ENCODE measurements around the gene PDS5A. TPM values are rescaled to one million over a fixed set of nuclear protein-coding genes. Genes with fewer than 3 reads are reported as not detected.

PDS5A gene
- total and polyA plus RNA-seq, 12 donors: 12.6 to 36.2 (median 30.9) TPM

GRCh38 chr4:39873823-39874222 is 103.9 kb downstream of the PDS5A start:
- no peak for TF ChIP-seq CTCF (IDR thresholded peaks at IDR 0.05)
- DNase-seq (no peak), ATAC-seq (no peak)

GRCh38 chr4:39865280-39865679 is 112.4 kb downstream of the PDS5A start:
- Histone ChIP-seq H3K27ac (no peak overlapping the region), H3K4me3 (no peak overlapping the region), H3K4me1 (no peaks in the 10 kb centered on the region), H3K9me3 (no peaks in the 10 kb centered on the region), H3K27me3 (no peaks in the 10 kb centered on the region), H3K36me3 (peaks cover 0 to 100% (median 19%) of the 10 kb centered on the region in 9 donors)
- 99% methylated on average over 3 of the region's 3 CpGs for WGBS, 2 donors
- no peak for ATAC-seq
- no peak for TF ChIP-seq CTCF (IDR thresholded peaks at IDR 0.05)
- no peak for DNase-seq
- intact Hi-C loops (cut with DNase I): no loop called here

More at GRCh38 chr4:39873823-39874222, 103.9 kb downstream of the PDS5A start:
- no peak overlapping the region for H3K27ac ChIP-seq
- no peaks in the 10 kb centered on the region for H3K27me3 ChIP-seq
- H3K4me3 ChIP-seq: no peak overlapping the region
- peaks cover 0 to 100% (median 42%) of the 10 kb centered on the region in 9 donors for H3K36me3 ChIP-seq
- WGBS, 2 donors: 93 to 98% methylated on average over 2 of the region's 2 CpGs
- intact Hi-C loops (cut with DNase I): loop anchor here in 1 of 10 donors (10.0 kb wide), 1 partner anchor 101 kb away; the partner anchor contains the start of gene PDS5A
- H3K4me1 ChIP-seq: no peaks in the 10 kb centered on the region
- H3K9me3 ChIP-seq: no peaks in the 10 kb centered on the region

- no peak overlapping the region for H3K4me3 ChIP-seq
- 94 to 97% methylated on average over 6 of the region's 6 CpGs for WGBS, 2 donors
Observed at GRCh38 chr4:39864391-39864790, 113.3 kb downstream of the PDS5A start.

GRCh38 chr4:39860804-39861203 is 116.9 kb downstream of the PDS5A start:
- H3K9me3 ChIP-seq: peaks cover 0 to 11% (median 6%) of the 10 kb centered on the region in 11 donors
- ATAC-seq: no peak
- no peak for TF ChIP-seq CTCF (IDR thresholded peaks at IDR 0.05)

More at GRCh38 chr4:39864391-39864790, 113.3 kb downstream of the PDS5A start:
- no peak for DNase-seq
- no peak for TF ChIP-seq CTCF (IDR thresholded peaks at IDR 0.05)
- Histone ChIP-seq H3K36me3 (peaks cover 0 to 100% (median 28%) of the 10 kb centered on the region in 9 donors), H3K4me1 (no peaks in the 10 kb centered on the region), H3K9me3 (no peaks in the 10 kb centered on the region), H3K27ac (no peak overlapping the region), H3K27me3 (no peaks in the 10 kb centered on the region)
- no peak for ATAC-seq
- intact Hi-C loops (cut with DNase I): no loop called here

More at GRCh38 chr4:39860804-39861203, 116.9 kb downstream of the PDS5A start:
- no peaks in the 10 kb centered on the region for H3K27me3 ChIP-seq
- H3K4me3 ChIP-seq: no peak overlapping the region
- H3K4me1 ChIP-seq: no peaks in the 10 kb centered on the region
- intact Hi-C loops (cut with DNase I): no loop called here
- no peak for DNase-seq
- WGBS, 2 donors: 97 to 99% methylated on average over 6 of the region's 6 CpGs
- H3K36me3 ChIP-seq: peaks cover 0 to 100% (median 32%) of the 10 kb centered on the region in 9 donors
- H3K27ac ChIP-seq: no peak overlapping the region
